ACHN (cell line): ENCODE measurements around the gene STX12.
"Not testable (repeated sequence)": the region's sequence is repeated elsewhere in the genome, so short reads cannot be mapped to it uniquely, and the experiment has no call there.

Experiments
- DNase-seq: peaks from one replicate; pipeline ENCODE4 v3.0.0-alpha.2; 2015
- in situ Hi-C: cut with HindIII; loops from 2 replicates; pipeline ENCODE4 v1.10.0; 2017; ENCODE audit warnings: low sequenced_read_pairs, low pct_ligation_motif_present, low pct_unique_long_range_greater_than_20kb

Gene STX12

DNA sequence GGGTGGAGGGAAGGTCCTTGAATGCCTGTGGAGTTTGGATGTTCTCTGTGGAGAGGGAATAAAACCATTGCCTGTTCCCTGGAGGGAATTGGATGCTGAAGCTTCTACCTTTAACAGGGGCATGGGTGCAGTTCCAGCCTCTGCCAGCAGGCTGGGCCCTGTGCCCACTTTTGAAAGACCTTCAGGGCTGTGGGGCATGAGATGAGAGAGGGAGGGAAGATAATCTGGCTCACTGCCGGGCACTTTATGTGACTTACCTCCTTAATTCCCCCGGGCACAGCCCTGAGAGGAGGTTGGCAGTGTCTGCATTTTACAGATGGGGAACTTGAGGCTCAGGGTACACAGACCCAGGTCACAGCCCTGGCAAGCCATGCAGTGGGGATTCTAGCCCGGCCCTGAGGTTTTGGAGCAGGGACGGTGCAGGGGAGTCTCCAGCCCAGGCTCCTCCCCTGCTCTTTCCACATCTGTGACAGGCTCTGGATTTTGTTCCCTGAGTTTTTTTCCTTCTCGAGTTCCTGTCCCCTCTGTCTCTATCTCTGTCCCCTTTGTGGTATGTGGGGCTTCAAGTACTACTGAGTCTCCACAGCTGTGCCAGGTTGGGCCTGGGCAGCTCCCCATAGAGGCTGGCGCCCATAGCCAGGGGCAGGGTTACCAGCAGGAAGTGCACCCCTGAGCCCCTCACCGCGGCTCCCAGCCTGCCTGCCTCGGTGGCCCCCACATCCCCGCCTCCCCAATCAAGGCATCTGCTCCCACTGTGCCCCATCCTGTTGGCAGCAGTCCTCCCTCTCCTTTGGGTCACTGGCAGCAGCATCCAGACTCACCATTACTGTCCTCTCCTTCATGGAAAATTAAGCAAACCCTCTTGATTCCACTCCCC is 85.3 kb downstream of the STX12 start:
- in situ Hi-C loops = no loop called here
- DNase-seq = peak; percentile 77

DNA sequence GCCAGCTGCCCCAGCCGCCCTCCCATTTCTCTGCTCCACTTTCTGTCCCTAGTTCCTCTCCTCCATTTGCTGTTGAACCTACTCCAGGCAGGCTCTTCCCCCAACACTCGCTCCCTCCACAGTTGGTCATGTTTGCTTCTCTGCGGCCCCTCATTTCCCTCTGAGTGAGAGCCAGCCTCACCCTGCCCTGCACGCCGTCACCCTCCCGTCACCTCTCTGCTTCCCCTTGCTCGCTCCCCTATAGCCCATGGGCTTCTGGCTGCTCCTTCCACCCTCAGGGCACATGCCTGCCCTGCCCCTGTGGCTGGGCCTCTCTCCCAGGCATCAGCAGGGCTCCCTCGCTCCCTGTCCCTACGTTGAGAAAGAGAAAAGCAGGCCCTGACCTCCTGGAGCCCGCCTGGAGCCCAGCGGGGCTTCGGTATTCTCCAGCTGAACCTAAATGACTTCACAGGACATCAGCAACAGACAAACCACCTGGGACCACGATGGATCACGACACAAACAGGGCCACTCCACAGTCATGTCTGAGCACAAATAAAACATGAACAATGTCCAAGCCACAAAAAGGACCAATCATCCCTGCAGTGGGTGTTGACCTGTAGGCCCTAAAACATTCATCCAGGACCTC is 86.0 kb downstream of the STX12 start:
- no peak for DNase-seq
- in situ Hi-C loops = no loop called here

DNA sequence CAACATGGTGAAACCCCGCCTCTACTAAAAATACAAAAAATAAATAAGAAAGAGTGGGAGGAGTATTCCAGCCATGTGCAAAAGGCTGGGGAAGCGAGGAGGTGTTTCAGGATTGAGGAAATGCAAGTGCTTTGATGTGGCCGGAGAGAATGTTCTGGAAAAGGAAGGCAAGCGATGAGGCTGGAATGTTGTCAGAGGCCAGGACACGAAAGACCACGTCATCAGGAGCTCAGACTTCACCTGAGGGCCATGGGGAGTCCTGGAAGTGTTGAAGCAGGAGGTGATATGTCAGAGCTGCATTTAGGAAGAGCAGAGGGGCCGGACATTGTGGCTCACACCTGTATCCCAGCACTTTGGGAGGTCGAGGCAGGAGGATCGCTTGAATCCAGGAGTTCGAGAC is 88.4 kb downstream of the STX12 start:
- in situ Hi-C loops = no loop called here
- no peak for DNase-seq

DNA sequence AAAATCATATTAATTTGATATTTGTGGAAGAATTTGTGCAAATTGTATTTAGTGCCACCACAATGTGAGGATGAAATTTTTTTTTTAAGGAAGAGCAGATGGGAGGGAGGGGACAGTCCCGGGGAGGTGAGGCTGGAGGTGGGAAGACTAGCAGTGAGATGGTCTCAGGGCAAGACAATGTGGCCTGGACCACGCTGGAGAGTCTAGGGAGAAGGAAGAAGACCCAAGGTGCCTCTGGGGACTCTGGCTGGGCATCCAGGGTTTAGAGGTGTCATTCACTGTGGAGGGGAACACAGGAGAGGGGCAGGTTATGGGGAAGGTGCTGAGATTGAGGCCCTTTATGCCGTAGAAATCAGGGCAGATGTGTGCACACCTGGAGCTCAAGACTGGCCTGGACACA is 89.0 kb downstream of the STX12 start:
- in situ Hi-C loops = no loop called here
- DNase-seq = no peak

DNA sequence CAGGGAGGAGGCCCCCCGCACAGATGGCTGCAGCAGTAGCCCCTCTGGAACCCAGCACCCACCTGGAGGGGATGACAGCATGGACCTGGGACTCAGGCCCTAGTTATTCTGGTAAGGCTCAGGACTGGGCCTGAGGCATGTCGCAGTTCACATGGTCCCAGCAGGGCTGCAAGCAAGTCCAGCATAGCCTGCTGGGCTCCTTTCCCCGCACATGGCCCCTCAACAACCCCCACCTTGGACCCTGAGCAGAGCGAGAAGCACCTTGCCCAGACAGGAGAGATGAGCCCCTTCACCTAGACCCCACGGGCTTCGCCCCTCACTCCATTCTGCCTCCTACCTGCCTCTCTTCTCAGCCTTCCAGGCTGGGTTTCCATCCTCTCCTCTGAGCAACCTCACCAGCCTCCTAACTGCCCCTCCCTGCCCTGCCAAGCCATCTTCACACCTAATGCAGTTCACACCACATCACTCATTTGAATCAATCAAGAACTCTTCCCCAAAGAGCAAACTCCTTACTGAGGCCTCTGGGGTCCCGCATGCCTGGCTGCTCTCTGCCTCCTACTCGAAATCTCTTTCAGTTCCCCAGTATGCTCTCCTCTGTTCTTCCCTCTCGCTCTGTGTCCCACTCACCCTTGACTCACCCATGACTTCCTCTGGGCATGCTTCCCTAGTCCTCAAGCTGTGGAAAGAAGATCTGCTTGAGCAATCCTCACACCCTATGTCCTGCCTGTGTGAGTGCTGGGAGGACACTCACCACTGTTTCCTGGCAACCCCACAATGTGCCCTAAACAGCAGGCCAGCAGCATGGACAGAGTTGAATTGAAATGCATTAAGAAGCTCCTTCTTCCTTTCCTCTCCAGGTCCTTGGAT is 89.9 kb downstream of the STX12 start:
- peak; percentile 96 for DNase-seq
- in situ Hi-C loops = no loop called here

DNA sequence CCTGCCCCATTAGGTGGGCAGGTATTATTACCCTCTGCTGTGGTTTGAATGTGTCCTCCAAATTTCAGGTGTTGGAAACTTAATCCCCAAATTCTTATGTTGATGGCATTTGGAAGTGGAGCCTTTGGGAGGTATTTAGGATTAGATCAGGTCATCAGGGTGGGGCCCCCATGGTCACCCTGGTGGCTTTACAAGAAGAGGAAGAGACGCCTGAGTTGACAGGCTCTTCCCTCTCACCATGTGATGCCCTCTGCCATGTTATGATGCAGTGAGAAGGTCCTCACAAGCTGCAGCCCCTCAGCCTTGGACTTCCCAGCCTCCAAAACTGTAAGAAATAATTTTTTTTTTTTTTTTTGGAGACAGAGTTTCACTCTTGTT is 90.5 kb downstream of the STX12 start:
- DNase-seq = no peak
- in situ Hi-C loops = no loop called here

DNA sequence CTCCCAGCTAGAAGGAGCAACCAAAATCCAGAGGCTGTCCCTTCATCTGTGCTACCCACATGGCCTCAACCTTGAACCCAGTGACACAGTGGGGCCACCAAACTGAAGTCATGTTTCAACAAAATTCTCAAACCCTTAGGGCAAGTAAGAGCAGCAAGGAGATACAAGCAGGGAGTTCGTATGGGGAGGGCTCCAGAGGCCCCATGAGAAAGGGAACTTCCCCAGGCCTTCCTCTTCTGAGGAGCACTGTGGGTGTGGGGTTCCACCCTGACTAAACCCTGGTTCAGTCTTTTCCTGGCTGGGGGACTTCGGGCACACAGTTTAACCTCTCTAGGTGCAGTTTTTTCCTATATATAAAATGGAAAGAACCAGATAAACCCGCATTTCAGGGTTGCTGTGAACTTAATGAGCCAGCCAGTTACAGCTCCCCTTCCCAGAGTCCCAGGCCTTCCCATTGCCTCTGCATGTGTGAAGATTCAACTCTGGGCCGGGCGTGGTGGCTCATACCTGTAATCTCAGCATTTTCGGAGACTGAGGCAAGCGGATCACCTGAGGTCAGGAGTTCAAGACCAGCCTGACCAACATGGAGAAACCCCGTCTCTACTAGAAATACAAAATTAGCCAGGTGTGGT is 91.4 kb downstream of the STX12 start:
- in situ Hi-C loops = no loop called here
- no peak for DNase-seq

DNA sequence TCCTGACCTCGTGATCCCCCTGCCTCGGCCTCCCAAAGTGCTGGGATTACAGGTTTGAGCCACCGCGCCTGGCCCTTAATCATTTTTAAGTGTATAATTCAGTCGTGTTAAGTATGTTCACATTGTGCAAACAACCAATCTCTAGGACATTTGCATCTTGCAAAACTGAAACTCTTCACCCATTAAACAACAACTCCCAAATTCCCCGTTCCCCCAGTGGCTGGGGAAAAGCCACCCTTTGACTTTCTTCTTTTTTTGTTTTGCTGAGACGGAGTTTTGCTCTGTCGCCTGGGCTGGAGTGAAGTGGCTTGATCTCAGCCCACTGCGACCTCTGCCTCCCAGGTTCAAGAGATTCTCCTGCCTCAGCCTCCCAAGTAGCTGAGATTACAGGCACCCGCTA is 92.8 kb downstream of the STX12 start:
- in situ Hi-C loops = no loop called here
- DNase-seq = no peak

DNA sequence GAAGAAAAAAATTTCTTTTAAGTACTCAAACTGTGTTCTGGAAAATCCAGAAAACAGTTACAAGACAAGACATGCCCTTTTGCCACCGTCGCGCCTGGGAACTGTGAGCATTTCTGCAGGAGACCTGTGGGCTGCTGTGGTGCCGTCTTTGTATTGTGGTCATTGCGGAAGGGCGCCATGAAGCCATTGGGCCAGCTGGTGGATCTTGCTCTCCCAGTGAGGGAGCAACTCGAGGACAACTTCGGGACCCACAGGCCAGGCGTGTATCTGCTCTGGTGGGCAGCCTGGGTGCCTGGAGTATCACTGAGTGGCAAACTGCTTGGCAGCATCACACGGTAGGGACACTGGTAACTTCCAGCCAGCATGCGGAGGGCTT is 95.5 kb downstream of the STX12 start:
- no peak for DNase-seq
- in situ Hi-C loops = no loop called here

DNA sequence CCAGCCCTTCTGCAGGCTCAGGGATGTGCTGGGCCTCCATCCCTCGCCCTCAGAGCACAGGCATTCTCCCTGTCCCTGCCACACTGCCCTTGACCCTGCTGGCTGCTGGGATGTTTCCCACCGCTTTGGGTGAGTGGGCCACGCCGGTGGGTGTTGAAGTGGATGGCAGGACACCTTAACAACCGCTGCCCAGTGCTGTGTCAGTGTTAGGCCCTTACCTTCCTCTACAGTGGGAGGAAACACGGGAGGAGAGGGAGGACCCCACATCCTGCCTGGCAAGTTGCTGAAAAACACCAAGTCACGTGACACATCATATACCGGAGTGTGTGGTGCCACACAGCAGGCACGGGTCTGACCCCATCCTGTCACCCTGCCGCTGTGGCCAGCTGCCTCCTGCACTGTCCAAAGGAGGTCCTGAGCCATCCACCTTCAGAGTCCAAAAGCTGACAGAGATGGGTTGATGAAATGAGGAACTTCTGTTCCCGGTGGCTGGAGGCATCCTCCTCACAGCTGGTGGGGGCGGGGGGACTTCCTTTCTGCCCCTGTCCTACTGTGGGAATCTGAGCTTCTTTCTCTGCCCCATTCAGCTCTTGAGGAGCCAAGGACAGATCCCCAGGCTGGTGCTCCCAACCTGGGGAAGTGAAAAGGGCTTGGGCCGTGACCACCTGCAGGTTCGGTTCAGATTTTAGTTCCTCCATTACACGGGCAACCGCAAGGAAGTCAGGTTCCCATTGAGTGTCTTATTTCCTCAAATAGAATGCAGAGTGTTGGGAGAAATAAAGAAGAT is 96.1 kb downstream of the STX12 start:
- in situ Hi-C loops = no loop called here
- DNase-seq = no peak

DNA sequence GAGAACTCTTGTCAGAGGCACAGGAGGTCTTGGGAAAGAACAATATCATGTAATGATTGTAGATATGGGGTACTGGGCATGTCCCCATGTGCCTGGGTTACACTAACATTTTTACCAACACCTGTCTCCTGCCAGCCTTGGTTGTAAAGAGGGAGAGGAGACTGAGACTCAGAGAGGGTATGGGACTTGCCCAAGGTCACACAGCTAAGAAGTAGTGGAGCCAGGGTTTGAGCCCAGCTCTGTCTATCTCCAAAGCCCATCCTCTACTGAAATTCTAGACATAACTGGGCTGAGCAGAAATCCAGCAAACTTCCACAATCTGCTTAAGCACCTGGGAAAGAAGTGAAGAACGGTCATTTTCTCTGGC is 96.7 kb downstream of the STX12 start:
- no peak for DNase-seq
- in situ Hi-C loops = no loop called here

DNA sequence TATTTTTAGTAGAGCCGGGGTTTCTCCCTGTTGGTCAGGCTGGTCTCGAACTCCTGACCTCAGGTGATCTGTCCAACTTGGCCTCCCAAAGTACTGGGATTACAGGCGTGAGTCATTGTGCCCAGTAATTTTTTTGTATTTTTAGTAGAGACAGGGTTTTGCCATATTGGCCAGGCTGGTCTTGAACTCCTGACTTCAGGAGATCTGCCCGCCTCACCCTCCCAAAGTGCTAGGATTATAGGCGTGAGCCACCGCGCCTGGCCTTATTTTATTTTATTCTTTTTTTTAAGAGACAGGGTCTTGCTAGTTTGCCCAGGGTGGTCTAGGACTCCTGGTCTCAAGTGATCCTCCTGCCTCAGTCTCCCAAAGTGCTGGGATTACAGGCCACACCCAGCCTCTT is 98.1 kb downstream of the STX12 start:
- in situ Hi-C loops, DNase-seq: not testable (repeated sequence)

DNA sequence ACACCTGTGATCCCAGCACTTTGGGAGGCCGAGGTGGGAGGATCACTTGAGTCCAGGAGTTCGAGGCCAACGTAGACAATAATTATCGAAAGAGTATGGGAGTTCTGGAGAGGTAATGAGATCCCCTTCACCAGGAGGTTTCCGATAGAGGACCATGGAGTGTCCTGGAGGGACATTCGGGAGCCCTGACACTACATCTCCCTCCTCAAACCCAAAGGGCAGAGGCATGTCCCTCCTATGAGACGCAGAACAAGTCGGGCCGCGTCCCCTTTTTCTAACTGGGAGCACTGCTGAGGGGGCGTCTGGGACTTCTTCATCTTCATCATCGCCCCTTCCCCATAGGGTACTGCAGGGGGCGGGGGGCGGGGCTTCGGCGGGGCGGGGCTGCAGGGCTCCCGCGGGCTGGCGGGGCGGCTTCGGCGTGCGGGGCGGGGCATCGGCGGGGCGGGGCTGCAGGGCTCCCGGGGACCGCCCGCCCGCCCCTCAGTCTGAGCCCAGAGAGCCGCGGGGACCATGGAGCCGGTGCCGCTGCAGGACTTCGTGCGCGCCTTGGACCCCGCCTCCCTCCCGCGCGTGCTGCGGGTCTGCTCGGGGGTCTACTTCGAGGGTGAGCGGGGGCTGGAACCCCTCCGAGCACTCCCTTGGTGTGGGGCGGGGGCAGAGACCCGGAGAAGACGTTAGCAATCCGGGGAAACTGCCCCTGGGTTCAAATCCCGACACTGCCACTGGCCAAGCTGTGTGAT is 99.2 kb downstream of the STX12 start, which contains the start of gene THEMIS2:
Gene THEMIS2 (plus strand): TSS at position 486 of the 743 bp plus-strand sequence. CDS start 28 bp downstream, at position 514.
- in situ Hi-C loops = no loop called here
- peak; percentile 22 for DNase-seq

DNA sequence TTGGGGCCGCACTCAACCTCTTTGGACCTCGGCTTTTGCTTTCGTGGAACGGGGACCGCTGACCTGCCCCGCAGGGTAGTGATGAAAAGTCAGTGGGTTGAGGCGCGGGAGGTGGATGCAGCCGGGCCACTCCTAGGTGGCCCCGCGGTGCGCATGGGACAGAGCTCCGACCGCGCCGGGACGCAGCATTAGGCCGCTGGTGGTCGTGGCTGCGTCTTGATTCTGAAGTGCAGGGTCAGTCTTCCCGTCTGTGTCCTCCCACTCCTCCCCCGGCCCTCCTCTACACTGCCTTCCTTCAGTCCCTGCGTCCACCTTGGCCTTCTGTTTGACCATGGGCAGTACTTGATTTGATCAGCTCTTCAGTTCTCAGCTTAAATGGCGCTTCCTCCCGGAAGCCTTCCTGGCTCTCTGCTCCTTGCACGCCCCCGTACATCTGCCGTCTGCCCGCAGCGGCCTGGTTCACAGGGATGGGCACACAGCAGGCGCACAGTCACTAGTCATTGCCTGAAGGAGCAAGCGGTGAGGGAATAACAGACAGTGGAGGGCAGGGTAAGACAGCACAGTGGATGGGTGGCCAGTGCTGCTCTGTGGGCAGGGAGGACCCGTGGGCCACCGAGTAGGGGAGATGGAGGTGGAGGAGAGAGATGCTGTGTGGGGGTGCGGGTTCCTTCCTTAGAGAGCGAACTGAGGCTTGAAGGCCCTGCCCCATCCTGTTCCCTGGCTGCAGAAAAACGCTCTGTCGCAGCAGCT is 100.0 kb downstream of the STX12 start:
- DNase-seq = no peak
- in situ Hi-C loops = no loop called here

DNA sequence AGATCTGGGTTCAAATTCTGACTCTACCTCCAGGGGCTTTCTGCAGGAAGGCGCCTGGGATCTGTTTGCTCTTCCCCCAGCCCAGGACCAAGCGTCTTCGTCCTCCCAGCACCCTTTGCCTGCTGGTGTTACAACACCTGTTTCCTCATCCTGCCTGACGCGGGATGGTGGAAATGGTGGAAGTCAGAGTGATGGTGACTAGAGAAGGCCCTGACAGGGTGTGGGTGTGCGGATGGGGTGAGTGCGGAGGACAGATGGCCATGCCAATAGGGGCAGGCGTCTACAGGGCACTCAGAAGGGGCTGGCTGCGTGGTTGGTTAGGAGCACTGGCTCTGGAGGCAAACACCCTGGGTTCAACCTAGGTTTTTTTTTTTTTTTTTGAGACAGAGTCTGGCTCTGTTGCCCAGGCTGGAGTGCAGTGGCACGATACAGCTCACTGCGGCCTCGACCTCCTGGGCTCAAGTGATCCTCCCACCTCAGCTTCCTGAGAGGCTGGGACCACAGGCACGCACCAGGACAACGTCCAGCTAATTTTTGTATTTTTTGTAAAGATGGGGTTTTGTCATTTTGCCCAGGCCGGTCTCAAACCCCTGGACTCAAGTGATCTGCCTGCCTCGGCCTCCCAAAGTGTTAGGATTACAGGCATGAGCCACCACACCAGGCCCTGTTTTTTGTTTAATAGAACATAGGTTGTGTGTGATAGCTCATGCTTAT is 100.8 kb downstream of the STX12 start:
- in situ Hi-C loops = no loop called here
- DNase-seq = no peak
